ENCODE results near the gene MXD3.
"Not testable (repeated sequence)": the region's sequence is repeated elsewhere in the genome, so short reads cannot be mapped to it uniquely, and the experiment has no call there.

Gene MXD3

DNA sequence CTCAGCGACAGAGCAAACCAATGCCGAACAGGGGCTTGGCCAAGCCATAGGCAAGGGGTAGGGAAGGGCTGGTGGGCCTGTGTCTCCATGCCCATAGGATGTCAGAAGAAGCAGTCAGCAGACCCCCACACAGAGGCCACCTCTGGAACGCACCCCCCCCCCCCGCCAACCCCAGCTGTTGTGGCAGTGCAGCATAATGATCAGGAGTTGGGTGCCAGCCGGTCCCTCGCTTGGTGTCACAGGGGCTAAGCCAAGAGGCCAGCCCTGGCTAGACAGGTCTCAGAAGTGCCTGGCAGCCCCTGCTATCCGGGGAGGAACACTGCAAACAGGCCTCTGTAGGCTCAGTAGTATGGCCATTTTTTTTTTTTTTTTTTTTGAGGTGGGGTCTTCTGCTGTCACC is 3.7 kb upstream of the MXD3 start:
- DNase-seq (ENCODE audit: low spot score in 2 of 2) (no peak), ATAC-seq (no peak)
- Mint-ChIP-seq H3K4me1 (peaks cover 45% of the 10 kb centered on the region), H3K27ac (no peak overlapping the region), H3K4me3 (no peak overlapping the region), H3K9me3 (no peaks in the 10 kb centered on the region), H3K36me3 (peaks cover 20% of the 10 kb centered on the region)

DNA sequence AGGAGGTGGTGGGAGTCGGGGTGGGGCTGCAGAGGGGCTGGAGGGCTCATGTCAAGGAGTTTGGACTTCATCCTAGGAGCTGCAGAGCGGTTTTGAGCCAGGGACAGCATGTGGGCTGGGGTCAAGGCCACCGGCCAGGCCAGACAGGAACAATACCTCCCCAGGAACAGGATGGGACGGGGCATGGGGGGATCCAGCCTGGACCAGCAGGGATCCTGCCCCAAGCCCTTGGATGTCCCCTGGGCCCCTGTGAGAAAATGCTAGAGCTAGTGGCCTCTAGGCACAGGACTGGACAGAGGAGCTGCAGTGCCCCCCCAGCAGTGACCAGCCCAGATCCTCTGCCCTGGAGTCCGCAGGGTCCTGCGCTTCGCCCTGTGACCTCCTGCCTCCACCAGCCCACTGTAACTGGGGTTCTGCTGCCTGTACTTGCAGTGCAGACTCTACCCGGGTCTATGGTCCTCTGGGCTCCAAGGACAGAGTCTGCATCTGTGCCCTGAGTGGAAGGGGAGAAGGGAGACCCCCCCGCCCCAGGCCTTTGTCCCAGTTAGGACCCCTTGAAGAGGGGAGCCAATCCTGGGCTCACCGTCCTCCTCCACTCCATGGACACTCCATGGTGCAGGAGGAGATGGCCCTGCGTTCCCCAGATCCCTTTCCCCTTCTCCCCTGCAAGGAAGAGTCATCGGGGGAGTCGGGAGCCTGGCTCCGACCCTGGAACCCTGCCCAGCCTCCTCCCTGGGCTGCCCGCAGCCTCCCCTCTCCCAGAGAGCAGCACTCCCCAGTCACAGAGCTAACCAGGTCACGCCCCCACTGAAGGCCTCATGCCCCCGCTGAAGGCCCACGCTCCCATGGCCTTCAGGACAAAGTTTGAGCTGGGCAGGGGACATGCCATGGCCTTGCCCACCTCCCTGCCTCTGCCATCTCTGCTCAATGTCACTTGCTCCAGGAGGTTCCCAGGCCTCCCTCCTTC is 3.0 kb upstream of the MXD3 start:
- H3K36me3 Mint-ChIP-seq: peaks cover 20% of the 10 kb centered on the region
- ATAC-seq (no peak), DNase-seq (ENCODE audit: low spot score in 2 of 2) (no peak)
- H3K4me3 Mint-ChIP-seq: no peak overlapping the region
- peaks cover 48% of the 10 kb centered on the region for H3K4me1 Mint-ChIP-seq
- H3K9me3 Mint-ChIP-seq: no peaks in the 10 kb centered on the region
- H3K27ac Mint-ChIP-seq: no peak overlapping the region

DNA sequence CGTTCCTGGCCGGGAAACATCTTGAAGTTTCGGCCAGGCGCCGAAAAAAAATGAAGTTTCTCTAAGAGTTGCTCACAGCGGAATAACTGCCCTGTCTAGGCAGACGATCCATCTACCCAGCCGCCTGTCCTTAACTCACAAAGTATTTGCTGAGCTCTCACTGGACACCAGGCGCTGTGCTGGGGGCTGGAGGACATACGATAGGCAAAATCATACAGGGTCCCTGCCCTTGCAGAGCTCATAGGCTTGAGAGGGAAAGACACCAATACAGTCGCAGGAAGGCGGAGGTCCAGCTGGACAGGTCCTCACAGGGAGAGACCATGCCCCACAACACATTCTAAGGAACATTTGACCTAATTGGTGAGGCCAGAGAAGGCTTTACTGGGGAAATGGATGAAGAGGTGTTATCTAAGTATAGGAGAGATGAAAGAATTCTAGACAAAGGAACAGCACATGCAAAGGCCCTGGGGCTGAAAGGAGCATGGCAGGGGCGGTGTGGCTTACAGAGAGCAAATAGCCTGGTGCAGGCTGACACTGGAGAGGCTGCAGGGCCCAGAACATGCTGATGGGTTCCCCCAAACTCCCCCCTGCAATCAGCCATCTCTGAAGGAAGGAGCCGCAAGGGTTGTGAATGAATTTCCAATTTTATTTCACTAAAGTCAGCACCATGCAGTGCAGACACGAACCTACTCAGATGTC is 2.0 kb upstream of the MXD3 start:
- DNase-seq (ENCODE audit: low spot score in 2 of 2) (no peak), ATAC-seq (no peak)
- no peak overlapping the region for H3K27ac Mint-ChIP-seq
- H3K4me1 Mint-ChIP-seq: peaks cover 54% of the 10 kb centered on the region
- H3K9me3 Mint-ChIP-seq: no peaks in the 10 kb centered on the region
- peak overlapping the region; percentile 81 for H3K4me3 Mint-ChIP-seq
- H3K36me3 Mint-ChIP-seq: peaks cover 20% of the 10 kb centered on the region

- ATAC-seq (peak; percentile 52), DNase-seq (ENCODE audit: low spot score in 2 of 2) (no peak)
- Mint-ChIP-seq H3K4me1 (peaks cover 49% of the 10 kb centered on the region), H3K4me3 (peak overlapping the region; percentile 81), H3K9me3 (no peaks in the 10 kb centered on the region), H3K27ac (peak overlapping the region; percentile 88), H3K36me3 (peaks cover 20% of the 10 kb centered on the region)
These were observed 1.0 kb upstream of the MXD3 start for GRCh38 chr5:177312649-177313181.

- Mint-ChIP-seq H3K27ac (peak overlapping the region; percentile 88), H3K36me3 (peaks cover 24% of the 10 kb centered on the region), H3K4me1 (peaks cover 49% of the 10 kb centered on the region), H3K9me3 (no peaks in the 10 kb centered on the region), H3K4me3 (peak overlapping the region; percentile 81)
- peak in 1 of 2 donors; percentile 71 for DNase-seq (ENCODE audit: low spot score in 2 of 2)
- no peak for ATAC-seq
These were observed 341 bp downstream of the MXD3 start for GRCh38 chr5:177311392-177311722.

DNA sequence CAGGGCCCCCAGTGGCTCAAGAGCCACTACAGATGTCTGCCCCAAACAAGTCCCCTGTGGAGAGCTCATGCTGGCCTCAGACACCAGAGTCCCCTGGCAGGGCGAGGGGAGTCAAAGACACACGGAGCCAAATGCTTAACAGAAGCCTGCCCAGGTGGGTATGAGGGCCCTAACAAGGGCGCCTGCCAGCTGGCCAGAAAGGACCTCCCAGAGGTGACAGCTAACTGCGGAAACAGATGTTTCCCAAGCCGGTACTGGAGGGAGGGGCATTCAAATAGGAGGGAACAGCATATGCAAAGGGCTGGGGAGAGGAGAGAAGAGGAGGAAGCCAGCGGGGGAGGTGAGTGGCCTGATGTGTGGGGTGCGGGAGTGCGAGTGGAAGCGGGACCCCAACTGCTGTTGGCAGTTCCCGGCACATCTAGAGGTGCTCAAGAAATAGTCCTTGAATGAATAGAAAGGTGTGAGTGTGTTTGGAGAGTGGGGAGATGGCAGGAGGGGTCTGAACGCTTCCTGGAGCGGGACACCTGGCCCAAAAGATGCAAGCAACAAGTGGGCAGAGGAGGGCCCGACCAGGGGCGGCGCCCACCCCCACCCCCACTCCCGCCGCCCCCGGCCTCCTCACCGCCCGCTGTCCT is 824 bp downstream of the MXD3 start:
- peak overlapping the region; percentile 57 for H3K27ac Mint-ChIP-seq
- peak overlapping the region; percentile 81 for H3K4me3 Mint-ChIP-seq
- ATAC-seq (no peak), DNase-seq (ENCODE audit: low spot score in 2 of 2) (peak in 1 of 2 donors; percentile 71)
- H3K9me3 Mint-ChIP-seq: no peaks in the 10 kb centered on the region
- H3K36me3 Mint-ChIP-seq: peaks cover 24% of the 10 kb centered on the region
- peaks cover 53% of the 10 kb centered on the region for H3K4me1 Mint-ChIP-seq

DNA sequence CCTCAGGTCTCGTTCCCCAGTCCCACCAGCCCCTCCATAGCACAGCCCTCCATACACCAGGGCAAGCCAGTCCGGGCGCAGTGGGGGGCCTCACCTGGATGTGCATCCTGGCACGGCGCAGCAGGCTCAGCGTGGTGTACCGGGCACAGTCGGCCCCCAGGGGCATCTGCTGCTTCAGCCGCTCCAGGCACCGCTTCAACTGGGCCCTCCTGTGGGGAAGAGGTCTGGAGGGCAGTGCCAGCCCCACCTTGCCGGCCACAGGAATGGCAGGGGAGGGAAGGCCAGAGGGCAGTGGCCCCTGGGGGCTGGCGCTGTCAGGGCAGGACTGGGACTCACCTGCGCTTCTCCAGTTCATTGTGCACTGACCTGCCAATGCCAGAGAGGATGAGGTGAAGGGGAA is 1.4 kb downstream of the MXD3 start:
- peak overlapping the region; percentile 81 for H3K4me3 Mint-ChIP-seq
- peak overlapping the region; percentile 57 for H3K27ac Mint-ChIP-seq
- peaks cover 59% of the 10 kb centered on the region for H3K4me1 Mint-ChIP-seq
- no peak for ATAC-seq
- no peaks in the 10 kb centered on the region for H3K9me3 Mint-ChIP-seq
- DNase-seq (ENCODE audit: low spot score in 2 of 2): no peak
- H3K36me3 Mint-ChIP-seq: peaks cover 27% of the 10 kb centered on the region

- Mint-ChIP-seq H3K4me1 (peaks cover 66% of the 10 kb centered on the region), H3K4me3 (peak overlapping the region; percentile 41), H3K9me3 (no peaks in the 10 kb centered on the region), H3K27ac (peak overlapping the region; percentile 73), H3K36me3 (peaks cover 34% of the 10 kb centered on the region)
- DNase-seq (ENCODE audit: low spot score in 2 of 2): peak; percentile 58 to 88
- ATAC-seq: peak; percentile 36
These were observed 2.1 kb downstream of the MXD3 start for GRCh38 chr5:177309351-177310191.

- H3K27ac Mint-ChIP-seq: peak overlapping the region; percentile 73
- H3K36me3 Mint-ChIP-seq: peaks cover 43% of the 10 kb centered on the region
- H3K4me3 Mint-ChIP-seq: peak overlapping the region; percentile 11
- no peak for ATAC-seq
- no peaks in the 10 kb centered on the region for H3K9me3 Mint-ChIP-seq
- H3K4me1 Mint-ChIP-seq: peaks cover 71% of the 10 kb centered on the region
- no peak for DNase-seq (ENCODE audit: low spot score in 2 of 2)
These were observed 3.0 kb downstream of the MXD3 start for GRCh38 chr5:177308740-177309139.

DNA sequence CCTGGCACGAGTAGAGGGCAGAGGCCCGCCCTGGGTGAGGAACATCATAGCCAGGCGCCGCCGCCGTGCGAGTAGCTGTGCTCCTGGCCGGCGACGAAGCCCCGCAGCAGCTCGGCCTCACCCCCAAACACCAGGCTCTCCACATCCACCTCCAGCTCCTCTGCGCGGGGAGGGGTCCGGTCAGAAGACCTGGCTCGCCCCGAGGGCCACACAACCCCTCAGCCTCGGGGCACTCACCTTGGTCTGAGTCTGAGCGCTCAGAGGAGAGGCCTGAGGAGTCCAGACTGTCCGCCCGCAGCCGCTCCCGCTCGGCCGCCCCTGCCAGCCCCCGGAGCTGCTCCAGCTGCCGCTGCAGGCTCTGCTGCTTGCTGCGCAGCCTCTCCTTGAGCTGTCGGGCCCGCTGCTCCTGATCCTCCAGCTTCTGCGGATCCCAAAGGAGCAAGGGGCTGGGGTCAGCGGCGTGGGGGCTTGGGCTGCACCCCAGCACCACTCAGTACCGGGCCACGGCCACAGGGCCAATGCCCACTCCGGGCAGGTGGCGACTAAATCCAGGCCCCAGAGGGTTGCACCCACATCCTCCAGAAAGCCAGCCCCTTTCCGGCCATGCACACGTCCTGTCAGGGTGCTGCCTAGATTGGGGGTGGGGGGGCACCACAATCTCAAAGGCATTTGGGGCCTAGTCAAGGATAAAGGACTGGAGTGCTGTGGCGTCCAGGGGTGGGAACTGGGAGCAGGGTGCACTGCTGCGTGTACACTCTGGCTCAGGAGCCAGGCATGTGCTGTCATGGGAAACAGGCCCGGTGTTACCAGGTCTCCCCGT is 3.9 kb downstream of the MXD3 start:
- no peak for ATAC-seq
- no peak for DNase-seq (ENCODE audit: low spot score in 2 of 2)
- Mint-ChIP-seq H3K27ac (peak overlapping the region; percentile 26), H3K9me3 (no peaks in the 10 kb centered on the region), H3K36me3 (peaks cover 52% of the 10 kb centered on the region), H3K4me1 (peaks cover 69% of the 10 kb centered on the region), H3K4me3 (no peak overlapping the region)

DNA sequence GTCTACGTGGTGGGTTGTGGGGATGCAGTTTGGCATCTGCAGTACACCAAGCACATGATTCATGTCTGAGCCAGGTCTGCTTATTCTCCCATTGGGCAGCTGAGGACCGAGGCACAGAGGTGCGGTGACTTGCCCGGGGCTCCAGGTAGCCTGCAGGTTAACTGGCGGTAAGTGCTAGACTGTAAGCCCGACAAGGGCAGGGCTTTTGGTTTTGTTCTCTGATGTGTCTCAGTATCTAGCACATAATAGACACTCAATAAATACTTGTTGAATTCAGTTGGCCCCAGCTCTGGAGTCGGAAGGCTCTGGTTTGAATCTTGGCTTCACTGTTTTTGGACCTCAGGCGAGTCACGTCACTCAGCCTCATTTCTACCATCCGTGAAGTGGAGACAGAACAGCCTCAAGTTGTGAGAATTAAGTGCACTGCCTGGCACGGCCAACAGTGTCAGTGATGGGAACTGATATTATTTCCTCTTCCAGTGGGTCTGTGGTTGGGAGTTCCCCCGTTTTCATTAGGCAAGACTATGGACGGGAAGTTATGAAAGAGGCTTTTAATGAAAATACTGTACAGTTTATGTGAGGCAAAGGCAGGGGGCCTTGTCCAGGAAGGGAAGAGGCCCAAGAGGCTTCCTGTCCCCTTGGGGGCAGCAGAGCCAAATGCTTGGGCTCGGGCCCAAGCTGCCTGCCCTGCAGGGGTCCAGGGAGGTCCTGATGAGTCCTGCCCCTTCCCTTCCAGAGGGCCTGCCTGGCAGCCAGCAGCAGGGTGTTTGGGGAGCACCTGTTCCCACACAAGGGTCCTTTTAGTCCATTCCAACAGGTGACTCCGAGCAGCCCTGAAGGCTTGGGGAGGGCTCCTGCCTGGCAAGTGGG is 4.8 kb downstream of the MXD3 start:
- DNase-seq (ENCODE audit: low spot score in 2 of 2): no peak
- H3K36me3 Mint-ChIP-seq: peaks cover 60% of the 10 kb centered on the region
- peak overlapping the region; percentile 26 for H3K27ac Mint-ChIP-seq
- H3K4me3 Mint-ChIP-seq: no peak overlapping the region
- no peak for ATAC-seq
- no peaks in the 10 kb centered on the region for H3K9me3 Mint-ChIP-seq
- H3K4me1 Mint-ChIP-seq: peaks cover 68% of the 10 kb centered on the region

DNA sequence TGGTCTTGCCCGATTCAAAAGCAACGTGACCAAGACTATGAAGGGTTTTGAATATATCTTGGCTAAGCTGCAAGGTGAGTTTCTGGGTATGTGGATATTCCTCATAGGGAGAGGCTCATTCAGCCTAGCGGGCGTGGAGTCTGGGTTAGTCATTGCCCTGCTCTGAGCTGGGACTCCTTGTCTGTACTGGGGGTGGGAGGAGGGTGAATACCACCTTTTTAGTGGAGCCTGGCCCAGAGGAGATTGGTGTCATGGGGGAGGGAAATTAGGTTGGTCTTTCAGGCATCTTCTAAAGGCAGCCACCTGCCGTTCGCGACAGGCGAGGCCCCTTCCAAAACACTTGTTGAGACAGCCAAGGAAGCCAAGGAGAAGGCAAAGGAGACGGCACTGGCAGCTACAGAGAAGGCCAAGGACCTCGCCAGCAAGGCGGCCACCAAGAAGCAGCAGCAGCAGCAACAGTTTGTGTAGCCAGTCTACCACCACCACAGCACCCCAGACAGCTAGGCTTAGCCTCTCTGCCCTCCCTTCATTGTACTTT is 5.5 kb downstream of the MXD3 start:
- not testable (repeated sequence) for ATAC-seq; DNase-seq (ENCODE audit: low spot score in 2 of 2); H3K9me3 Mint-ChIP-seq
- Mint-ChIP-seq H3K4me1 (peaks cover 68% of the 10 kb centered on the region), H3K27ac (peak overlapping the region; percentile 26), H3K36me3 (peaks cover 67% of the 10 kb centered on the region), H3K4me3 (peak overlapping the region; percentile 90)

All from stimulated activated effector memory CD8-positive, alpha-beta T cell treated with anti-CD3 and anti-CD28 coated beads, Interleukin-12 subunit alpha, Interleukin-12 subunit beta, amount 100 ng/mL, for 72 hours (primary cell).